Superior temporal gyrus (tissue), 1 donor: Measurements from ENCODE around the gene KRT36.

Experiments used
- DNase-seq: peaks from one replicate; pipeline ENCODE4 v3.0.0-alpha.2; 2016; ENCODE audit errors: extremely low spot score

The KRT36 gene

GRCh38 chr17:41439375-41439774 is 50.3 kb downstream of the KRT36 start:
- DNase-seq: no peak

- DNase-seq: no peak
These were observed 51.9 kb downstream of the KRT36 start for GRCh38 chr17:41437769-41438168.

GRCh38 chr17:41437254-41437653 is 52.5 kb downstream of the KRT36 start:
- no peak for DNase-seq
